HL-60 (cell line): Measurements from ENCODE around the gene INTS3.

ENCODE experiments used
- DNase-seq, 2 experiments: peaks; one replicate each; pipeline ENCODE4 v3.0.0-alpha.2; 2010 to 2020; ENCODE audit warnings: low read depth in 1 of 2, low spot score in 1 of 2
- H3K27ac ChIP-seq: fragments of 250-450 bp; sonication (Bioruptor Pico); replicated peaks from 2 replicates; pipeline ENCODE4 v1.5.1; 2020; ENCODE audit warnings: mild to moderate bottlenecking, moderate library complexity
- H3K27me3 ChIP-seq: fragments of 250-450 bp; sonication (Bioruptor Pico); 2 replicates; pipeline ENCODE4 v1.5.1; 2021; ENCODE audit warnings: mild to moderate bottlenecking, moderate library complexity; ENCODE audit not compliant: insufficient read depth, poor library complexity, severe bottlenecking
- H3K4me3 ChIP-seq: replicated peaks from 2 replicates; pipeline ENCODE4 v1.5.1; 2011; ENCODE audit warnings: mild to moderate bottlenecking, control low read depth, low read length; ENCODE audit not compliant: insufficient read depth
- CTCF ChIP-seq: IDR thresholded peaks from one replicate; pipeline ENCODE4 v1.5.1; 2011; ENCODE audit warnings: low read length, control low read depth, inconsistent platforms; ENCODE audit not compliant: insufficient read depth
- GABPA ChIP-seq: IDR thresholded peaks from 2 replicates; pipeline ENCODE4 v1.6.1; 2012; ENCODE audit warnings: low read depth
- POLR2AphosphoS5 ChIP-seq: IDR thresholded peaks from 2 replicates; pipeline ENCODE4 v1.6.1; 2012; ENCODE audit warnings: low read depth
- SPI1 ChIP-seq: IDR thresholded peaks from 2 replicates; pipeline ENCODE4 v1.6.1; 2012; ENCODE audit warnings: low read depth, mild to moderate bottlenecking, borderline replicate concordance
- TF ChIP-seq, protein P1 (sequence below): IDR thresholded peaks from 2 replicates; pipeline ENCODE4 v1.6.1; 2012; ENCODE audit warnings: low read depth; ENCODE audit not compliant: insufficient replicate concordance

INTS3 gene

GRCh38 chr1:153770797-153771196, 42.9 kb downstream of the INTS3 start:
- no peak overlapping the region for H3K27ac ChIP-seq
- no peaks in the 10 kb centered on the region for H3K27me3 ChIP-seq
- TF ChIP-seq SPI1, result no peak
- TF ChIP-seq POLR2AphosphoS5, result no peak
- no peak for TF ChIP-seq GABPA
- TF ChIP-seq, protein P1, sequence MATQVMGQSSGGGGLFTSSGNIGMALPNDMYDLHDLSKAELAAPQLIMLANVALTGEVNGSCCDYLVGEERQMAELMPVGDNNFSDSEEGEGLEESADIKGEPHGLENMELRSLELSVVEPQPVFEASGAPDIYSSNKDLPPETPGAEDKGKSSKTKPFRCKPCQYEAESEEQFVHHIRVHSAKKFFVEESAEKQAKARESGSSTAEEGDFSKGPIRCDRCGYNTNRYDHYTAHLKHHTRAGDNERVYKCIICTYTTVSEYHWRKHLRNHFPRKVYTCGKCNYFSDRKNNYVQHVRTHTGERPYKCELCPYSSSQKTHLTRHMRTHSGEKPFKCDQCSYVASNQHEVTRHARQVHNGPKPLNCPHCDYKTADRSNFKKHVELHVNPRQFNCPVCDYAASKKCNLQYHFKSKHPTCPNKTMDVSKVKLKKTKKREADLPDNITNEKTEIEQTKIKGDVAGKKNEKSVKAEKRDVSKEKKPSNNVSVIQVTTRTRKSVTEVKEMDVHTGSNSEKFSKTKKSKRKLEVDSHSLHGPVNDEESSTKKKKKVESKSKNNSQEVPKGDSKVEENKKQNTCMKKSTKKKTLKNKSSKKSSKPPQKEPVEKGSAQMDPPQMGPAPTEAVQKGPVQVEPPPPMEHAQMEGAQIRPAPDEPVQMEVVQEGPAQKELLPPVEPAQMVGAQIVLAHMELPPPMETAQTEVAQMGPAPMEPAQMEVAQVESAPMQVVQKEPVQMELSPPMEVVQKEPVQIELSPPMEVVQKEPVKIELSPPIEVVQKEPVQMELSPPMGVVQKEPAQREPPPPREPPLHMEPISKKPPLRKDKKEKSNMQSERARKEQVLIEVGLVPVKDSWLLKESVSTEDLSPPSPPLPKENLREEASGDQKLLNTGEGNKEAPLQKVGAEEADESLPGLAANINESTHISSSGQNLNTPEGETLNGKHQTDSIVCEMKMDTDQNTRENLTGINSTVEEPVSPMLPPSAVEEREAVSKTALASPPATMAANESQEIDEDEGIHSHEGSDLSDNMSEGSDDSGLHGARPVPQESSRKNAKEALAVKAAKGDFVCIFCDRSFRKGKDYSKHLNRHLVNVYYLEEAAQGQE, result no peak
- TF ChIP-seq CTCF, result no peak
- no peak overlapping the region for H3K4me3 ChIP-seq
- no peak for DNase-seq

GRCh38 chr1:153771261-153771660, 43.4 kb downstream of the INTS3 start:
- TF ChIP-seq, protein P1, result no peak
- TF ChIP-seq GABPA (no peak), SPI1 (no peak), POLR2AphosphoS5 (no peak), CTCF (no peak)
- Histone ChIP-seq H3K27ac (no peak overlapping the region), H3K4me3 (no peak overlapping the region), H3K27me3 (no peaks in the 10 kb centered on the region)
- no peak for DNase-seq

DNA sequence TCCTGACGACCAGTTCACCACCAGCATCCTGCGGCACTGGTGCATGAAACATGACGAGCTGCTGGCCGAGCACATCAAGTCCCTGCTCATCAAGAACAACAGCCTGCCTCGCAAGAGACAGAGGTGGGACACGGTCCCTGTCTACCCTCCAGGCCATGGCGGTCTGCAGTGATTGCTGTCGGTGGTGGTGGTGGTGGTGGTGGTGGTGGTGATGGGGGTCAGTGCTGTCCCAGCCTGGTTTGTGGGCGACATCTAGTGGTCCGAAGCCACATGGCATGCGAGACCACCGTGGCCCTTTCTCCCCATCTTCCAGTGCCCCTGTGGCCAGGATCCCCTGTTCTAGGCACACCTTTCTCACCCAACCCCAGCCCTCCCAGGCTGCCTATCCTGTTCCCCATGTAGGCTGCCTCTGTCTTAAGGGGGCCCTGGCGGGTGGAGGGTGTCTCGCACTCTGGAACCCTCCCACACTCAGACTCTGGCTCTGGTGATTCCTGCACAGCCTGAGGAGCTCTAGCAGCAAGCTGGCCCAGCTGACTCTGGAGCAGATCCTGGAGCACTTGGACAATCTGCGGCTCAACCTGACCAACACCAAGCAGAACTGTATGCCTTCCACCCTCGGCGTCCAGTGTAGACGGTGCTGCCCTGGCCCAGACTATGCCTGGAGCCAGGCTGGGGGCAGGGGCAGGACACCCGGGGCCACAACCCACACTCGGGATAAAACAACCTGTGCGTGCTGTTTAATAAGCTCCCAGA, 44.2 kb downstream of the INTS3 start:
- DNase-seq, result no peak
- Histone ChIP-seq H3K27ac (no peak overlapping the region; the same call in 1 of the 2 replicates), H3K4me3 (no peak overlapping the region), H3K27me3 (no peaks in the 10 kb centered on the region)
- TF ChIP-seq SPI1 (no peak), GABPA (no peak), POLR2AphosphoS5 (no peak)
- TF ChIP-seq, protein P1, result no peak
